T-helper 1 cell treated with Interleukin-12 subunit alpha and Interleukin-12 subunit beta and Interleukin-4 antibody, amounts not matched to agents 30 μg/mL and 1 μg/mL, for 36 hours (primary cell): Measurements from ENCODE around the gene ABCC10.
A peak's percentile ranks its signal among the peaks of the same experiment; 100 is the strongest.
"Not testable (repeated sequence)": the region's sequence is repeated elsewhere in the genome, so short reads cannot be mapped to it uniquely, and the experiment has no call there.

ENCODE experiments used
- H3K27ac Mint-ChIP-seq: one replicate; pipeline ENCODE4 v1.8.0; 2021; ENCODE audit warnings: mild to moderate bottlenecking, mixed read lengths
- H3K27me3 Mint-ChIP-seq: one replicate; pipeline ENCODE4 v1.8.0; 2021; ENCODE audit warnings: low read depth, mixed read lengths
- H3K36me3 Mint-ChIP-seq: one replicate; pipeline ENCODE4 v1.8.0; 2021; ENCODE audit warnings: low read depth, mixed read lengths
- H3K4me1 Mint-ChIP-seq: one replicate; pipeline ENCODE4 v1.8.0; 2021; ENCODE audit warnings: low read depth, mixed read lengths
- H3K4me3 Mint-ChIP-seq: one replicate; pipeline ENCODE4 v1.8.0; 2021; ENCODE audit warnings: mild to moderate bottlenecking, moderate library complexity, mixed read lengths
- H3K9me3 Mint-ChIP-seq: one replicate; pipeline ENCODE4 v1.8.0; 2021; ENCODE audit warnings: mixed read lengths

Gene ABCC10, protein sequence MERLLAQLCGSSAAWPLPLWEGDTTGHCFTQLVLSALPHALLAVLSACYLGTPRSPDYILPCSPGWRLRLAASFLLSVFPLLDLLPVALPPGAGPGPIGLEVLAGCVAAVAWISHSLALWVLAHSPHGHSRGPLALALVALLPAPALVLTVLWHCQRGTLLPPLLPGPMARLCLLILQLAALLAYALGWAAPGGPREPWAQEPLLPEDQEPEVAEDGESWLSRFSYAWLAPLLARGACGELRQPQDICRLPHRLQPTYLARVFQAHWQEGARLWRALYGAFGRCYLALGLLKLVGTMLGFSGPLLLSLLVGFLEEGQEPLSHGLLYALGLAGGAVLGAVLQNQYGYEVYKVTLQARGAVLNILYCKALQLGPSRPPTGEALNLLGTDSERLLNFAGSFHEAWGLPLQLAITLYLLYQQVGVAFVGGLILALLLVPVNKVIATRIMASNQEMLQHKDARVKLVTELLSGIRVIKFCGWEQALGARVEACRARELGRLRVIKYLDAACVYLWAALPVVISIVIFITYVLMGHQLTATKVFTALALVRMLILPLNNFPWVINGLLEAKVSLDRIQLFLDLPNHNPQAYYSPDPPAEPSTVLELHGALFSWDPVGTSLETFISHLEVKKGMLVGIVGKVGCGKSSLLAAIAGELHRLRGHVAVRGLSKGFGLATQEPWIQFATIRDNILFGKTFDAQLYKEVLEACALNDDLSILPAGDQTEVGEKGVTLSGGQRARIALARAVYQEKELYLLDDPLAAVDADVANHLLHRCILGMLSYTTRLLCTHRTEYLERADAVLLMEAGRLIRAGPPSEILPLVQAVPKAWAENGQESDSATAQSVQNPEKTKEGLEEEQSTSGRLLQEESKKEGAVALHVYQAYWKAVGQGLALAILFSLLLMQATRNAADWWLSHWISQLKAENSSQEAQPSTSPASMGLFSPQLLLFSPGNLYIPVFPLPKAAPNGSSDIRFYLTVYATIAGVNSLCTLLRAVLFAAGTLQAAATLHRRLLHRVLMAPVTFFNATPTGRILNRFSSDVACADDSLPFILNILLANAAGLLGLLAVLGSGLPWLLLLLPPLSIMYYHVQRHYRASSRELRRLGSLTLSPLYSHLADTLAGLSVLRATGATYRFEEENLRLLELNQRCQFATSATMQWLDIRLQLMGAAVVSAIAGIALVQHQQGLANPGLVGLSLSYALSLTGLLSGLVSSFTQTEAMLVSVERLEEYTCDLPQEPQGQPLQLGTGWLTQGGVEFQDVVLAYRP (N-terminal part only)

DNA sequence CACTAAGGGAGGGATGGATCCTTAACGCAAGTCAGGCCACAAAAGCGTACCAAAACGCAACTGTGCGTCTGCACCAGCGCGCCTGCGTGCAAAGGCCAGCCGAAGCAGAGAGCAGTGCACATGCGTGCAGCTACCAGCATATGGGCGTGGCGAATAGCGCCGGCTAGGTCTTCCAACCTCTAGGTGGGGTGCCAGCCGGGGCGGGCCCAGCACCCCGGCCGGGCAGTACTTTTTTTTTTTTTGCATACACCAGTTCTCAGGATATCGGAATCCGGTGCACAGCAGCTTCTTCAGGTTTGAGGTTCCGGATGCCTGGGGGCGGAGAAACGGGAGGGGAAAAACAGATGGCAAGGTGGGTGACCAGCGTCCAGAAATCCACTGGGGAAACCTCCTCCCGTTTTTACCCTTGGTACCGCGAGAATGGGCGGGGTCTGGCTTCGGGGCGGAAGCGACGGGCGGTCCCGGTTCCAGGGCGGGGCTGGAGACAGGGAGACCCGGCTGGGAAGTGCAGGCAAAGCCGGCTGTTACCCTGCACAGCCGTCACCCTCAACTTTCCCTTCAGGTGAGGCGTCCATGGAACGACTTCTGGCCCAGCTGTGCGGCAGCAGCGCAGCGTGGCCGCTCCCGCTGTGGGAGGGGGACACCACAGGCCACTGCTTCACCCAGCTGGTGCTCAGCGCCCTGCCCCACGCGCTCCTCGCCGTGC lies at the start of gene ABCC10:
ABCC10 (plus strand) TSS at position 136 of the 706 bp plus-strand sequence; CDS start at position 574, 438 bp downstream.
- Mint-ChIP-seq H3K36me3 (peaks cover 9% of the 10 kb centered on the region), H3K27me3 (no peaks in the 10 kb centered on the region), H3K4me3 (peak within 1 kb of the TSS; percentile 92), H3K9me3 (no peaks in the 10 kb centered on the region), H3K27ac (peak within 1 kb of the TSS; percentile 94), H3K4me1 (peaks cover 18% of the 10 kb centered on the region)

DNA sequence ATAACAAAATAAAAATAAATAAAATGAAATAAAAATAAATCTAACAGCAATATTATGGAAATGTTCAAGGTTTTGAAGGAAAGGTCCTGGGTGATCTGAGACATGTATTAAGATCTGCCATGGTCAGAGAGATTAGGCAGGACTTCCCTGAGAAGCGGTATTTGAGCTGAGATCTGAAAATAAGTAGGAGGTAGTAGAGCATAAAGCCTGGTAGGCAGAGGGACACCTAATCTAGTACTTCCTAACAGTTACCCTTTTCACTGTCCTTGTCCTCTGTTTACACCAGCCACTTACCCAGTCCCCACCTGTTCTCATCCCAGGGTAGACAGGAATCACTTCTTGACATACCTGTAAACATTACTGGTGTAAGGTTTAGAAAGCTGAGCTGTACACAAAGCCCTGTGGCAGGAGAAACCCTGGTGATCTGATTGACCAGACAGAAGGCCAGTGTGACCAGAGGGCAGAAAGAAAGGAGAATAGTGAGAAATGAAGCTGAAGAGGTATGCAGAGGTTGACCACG lies 49.6 kb upstream of the ABCC10 start:
- no peaks in the 10 kb centered on the region for H3K9me3 Mint-ChIP-seq
- H3K4me3 Mint-ChIP-seq = no peak overlapping the region
- peaks cover 2% of the 10 kb centered on the region for H3K36me3 Mint-ChIP-seq
- H3K4me1 Mint-ChIP-seq = peaks cover 22% of the 10 kb centered on the region
- H3K27me3 Mint-ChIP-seq = peaks cover 41% of the 10 kb centered on the region
- no peak overlapping the region for H3K27ac Mint-ChIP-seq

DNA sequence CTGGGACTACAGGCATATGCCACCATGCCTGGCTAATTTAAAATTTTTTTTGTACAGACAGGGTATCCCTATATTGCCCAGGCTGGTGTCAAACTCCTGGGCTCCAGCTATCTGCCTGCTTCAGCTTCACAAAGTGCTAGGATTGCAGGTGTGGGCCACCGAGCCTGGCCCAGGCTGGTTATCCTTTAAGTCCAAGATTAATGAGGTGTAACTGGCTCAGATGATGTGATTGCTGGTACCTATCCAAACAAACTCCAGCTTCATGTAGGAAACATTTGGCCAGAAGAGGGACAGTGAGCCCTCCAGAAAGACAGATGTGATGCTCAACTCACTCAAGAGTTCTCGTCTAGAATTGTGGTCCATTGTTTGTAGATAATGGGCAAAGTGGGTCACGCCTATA lies 48.7 kb upstream of the ABCC10 start:
- H3K9me3 Mint-ChIP-seq = no peaks in the 10 kb centered on the region
- peaks cover 30% of the 10 kb centered on the region for H3K4me1 Mint-ChIP-seq
- no peak overlapping the region for H3K27ac Mint-ChIP-seq
- peaks cover 2% of the 10 kb centered on the region for H3K36me3 Mint-ChIP-seq
- H3K4me3 Mint-ChIP-seq = no peak overlapping the region
- peaks cover 34% of the 10 kb centered on the region for H3K27me3 Mint-ChIP-seq

DNA sequence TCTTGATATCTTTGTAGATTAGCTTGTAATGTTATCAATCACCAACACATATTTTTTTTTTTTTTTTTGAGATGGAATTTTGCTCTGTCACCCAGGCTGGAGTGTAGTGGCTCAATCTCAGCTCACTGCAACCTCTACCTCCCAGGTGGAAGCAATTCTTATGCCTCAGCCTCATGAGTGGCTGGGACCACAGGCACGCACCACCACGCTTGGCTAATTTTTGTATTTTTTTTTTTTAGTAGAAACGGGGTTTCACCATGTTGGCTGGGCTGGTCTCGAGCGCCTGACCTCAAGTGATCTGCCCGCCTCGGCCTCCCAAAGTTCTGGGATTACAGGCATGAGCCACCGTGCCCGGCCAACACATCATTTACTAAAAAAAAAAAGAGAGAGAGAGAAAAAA lies 46.5 kb upstream of the ABCC10 start:
- not testable (repeated sequence) for H3K27ac Mint-ChIP-seq, H3K36me3 Mint-ChIP-seq, H3K4me3 Mint-ChIP-seq, H3K9me3 Mint-ChIP-seq
- H3K27me3 Mint-ChIP-seq = peaks cover 45% of the 10 kb centered on the region
- H3K4me1 Mint-ChIP-seq = peaks cover 44% of the 10 kb centered on the region

DNA sequence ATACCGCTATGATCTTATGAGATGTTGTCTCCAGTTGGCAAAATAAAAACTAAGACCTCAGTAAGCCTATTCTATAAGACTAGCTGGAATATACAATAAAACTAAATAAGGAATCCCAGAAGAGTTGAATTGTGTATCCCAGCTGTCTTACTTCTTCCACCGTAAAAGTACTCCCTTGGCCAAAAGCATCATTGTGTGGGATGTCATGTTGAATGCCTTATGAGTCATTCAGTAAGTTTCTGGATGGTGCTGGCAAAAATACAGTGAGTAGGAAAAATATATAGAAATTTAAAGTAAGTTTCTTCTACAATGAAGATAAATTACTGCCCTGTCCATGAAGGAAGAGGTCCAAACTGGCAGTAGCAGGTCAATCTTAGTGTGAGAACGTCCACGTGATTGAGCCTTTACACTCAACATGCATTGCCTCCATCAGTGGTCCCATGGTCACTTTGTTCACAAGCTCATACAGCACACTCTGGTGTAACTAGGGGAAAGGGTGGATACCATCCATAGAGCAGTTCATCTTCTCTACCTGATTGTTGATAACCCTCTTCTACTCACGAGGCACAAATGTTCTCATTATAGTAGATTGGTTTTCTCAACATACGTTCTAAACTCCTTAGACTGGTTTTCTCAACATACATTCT lies 44.2 kb upstream of the ABCC10 start:
- Mint-ChIP-seq H3K27me3 (peaks cover 57% of the 10 kb centered on the region), H3K36me3 (peaks cover 5% of the 10 kb centered on the region), H3K9me3 (no peaks in the 10 kb centered on the region), H3K4me1 (peaks cover 40% of the 10 kb centered on the region), H3K4me3 (peak overlapping the region; percentile 33), H3K27ac (peak overlapping the region; percentile 93)

DNA sequence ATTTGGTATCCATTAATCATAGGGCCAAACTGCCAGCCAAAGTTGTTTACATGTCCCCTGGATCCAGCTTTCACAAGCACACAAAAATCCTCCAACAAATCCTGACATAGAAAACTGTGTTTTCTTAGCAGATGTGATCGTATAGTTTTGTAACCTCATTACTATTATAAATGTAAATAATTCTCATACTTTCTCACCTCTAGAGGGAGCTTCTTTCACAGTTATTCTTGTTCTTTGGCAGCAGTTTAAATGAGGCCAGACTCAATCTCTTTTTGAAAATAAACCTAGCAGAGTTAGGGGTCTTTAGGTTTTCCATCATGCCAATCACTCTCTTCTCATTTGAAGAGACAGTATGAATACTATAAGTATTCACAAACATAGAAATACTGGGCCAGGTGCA lies 40.8 kb upstream of the ABCC10 start:
- H3K4me1 Mint-ChIP-seq = peaks cover 49% of the 10 kb centered on the region
- H3K27me3 Mint-ChIP-seq = peaks cover 60% of the 10 kb centered on the region
- no peak overlapping the region for H3K27ac Mint-ChIP-seq
- no peak overlapping the region for H3K4me3 Mint-ChIP-seq
- H3K36me3 Mint-ChIP-seq = peaks cover 3% of the 10 kb centered on the region
- no peaks in the 10 kb centered on the region for H3K9me3 Mint-ChIP-seq

DNA sequence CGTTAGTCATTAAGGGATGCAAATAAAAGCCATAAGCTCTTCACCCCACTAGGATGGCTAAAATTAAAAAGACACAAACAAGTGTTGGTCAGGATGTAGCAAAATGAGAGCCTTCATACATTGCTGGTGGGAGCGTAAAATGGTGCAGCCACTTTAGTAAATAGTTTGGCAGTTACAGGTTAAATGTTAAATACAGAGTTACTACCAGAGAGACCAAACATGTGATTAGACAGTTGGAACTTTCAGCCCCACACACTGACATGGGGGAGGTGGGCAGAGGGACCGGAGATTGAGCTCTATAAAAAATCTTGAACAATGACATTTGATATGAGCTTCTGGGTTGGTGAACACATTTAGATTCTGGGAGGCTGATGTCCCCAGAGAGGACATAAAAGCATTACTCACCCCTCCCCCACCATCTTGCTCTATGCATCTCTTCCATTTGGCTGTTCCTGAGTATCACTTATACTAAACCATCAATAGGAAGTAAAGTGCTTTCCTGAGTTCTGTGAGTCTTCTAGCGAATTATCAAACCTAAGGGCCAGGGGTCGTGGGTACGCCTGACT lies 37.5 kb upstream of the ABCC10 start:
- Mint-ChIP-seq H3K4me1 (peaks cover 32% of the 10 kb centered on the region), H3K27ac (no peak overlapping the region), H3K36me3 (no peaks in the 10 kb centered on the region)

DNA sequence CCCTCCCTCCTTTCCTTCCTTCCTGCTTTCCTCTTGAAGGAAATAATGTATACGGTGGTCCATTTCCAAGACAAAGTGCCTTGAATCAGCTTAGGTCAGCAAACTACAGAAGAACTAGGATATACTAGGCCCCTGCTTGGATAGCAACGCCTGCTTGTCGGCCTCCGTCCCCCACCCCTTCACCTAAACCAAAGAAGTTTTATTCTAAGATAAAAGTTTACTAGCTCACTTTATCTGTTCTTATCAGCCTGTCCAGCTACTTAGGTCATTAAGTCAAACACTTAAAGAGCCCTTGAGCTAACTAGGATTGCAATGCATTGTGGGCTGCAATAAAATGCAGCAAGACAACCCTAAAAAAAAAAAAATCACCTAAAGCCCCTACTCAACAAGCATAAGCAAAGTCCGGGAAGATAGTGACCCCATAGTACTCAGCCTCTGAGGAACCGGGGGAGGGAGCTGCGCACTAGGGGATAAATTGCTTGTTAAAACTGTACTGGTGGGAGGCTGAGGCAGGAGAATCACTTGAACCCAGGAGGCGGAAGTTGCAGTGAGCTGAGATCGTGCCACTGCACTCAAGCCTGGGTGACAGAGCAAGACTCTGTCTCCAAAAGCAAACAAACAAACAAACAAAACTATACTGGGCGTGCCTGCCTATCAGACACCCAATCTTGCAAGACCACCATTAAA lies 36.4 kb upstream of the ABCC10 start:
- peaks cover 82% of the 10 kb centered on the region for H3K27me3 Mint-ChIP-seq
- not testable (repeated sequence) for H3K9me3 Mint-ChIP-seq, H3K27ac Mint-ChIP-seq, H3K4me3 Mint-ChIP-seq, H3K36me3 Mint-ChIP-seq
- peaks cover 25% of the 10 kb centered on the region for H3K4me1 Mint-ChIP-seq

More for the DNA sequence above, 37.5 kb upstream of the ABCC10 start:
- Mint-ChIP-seq H3K9me3 (no peaks in the 10 kb centered on the region), H3K4me3 (no peak overlapping the region), H3K27me3 (peaks cover 87% of the 10 kb centered on the region)

DNA sequence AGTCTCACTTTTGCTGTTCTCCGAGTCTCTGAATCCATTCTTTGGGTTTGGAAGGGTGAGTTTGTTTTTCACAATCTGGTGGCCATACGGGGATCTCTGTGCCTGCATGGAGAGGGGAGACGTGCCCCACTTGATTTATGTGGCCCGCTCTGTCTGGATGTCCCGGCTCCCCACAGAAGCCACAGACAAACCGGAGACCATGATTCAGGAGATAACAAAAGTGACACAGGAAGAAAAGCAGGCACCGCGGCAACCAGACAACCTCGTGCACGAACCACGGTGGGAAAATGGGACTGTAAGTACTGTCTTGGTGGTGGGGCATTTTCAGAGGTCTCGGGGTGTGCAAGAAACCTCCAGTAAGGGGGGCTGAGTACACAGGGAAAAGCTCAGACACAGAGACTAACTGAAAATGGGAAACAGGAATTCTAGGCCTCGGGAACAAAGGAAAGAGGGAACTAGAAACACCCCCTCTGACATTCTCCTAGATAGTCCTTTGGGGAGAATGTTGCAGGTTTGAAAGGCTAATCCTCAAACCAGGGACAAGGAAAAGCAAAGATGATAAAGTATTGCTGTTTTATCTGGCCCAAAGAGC lies 35.8 kb upstream of the ABCC10 start:
- Mint-ChIP-seq H3K4me1 (peaks cover 21% of the 10 kb centered on the region), H3K27me3 (peaks cover 75% of the 10 kb centered on the region), H3K27ac (no peak overlapping the region), H3K36me3 (no peaks in the 10 kb centered on the region), H3K9me3 (no peaks in the 10 kb centered on the region), H3K4me3 (no peak overlapping the region)

DNA sequence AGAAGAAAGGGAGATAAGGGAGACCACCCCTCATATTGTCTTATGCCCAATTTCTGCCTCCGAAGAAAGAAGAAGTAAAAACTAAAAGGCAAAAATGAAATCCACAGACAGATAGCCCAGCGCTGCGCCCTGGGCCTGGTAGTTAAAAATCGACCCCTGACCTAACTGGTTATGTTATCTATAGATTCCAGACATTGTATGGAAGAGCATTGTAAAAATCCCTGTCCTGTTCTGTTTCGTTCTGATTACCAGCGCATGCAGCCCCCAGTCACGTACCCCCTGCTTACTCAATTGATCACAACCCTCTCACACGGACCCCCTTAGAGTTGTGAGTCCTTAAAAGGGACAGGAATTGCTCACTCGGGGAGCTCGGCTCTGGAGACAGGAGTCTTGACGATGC lies 34.2 kb upstream of the ABCC10 start:
- not testable (repeated sequence) for H3K4me3 Mint-ChIP-seq, H3K27ac Mint-ChIP-seq, H3K36me3 Mint-ChIP-seq, H3K9me3 Mint-ChIP-seq
- Mint-ChIP-seq H3K4me1 (peaks cover 18% of the 10 kb centered on the region), H3K27me3 (peaks cover 66% of the 10 kb centered on the region)

DNA sequence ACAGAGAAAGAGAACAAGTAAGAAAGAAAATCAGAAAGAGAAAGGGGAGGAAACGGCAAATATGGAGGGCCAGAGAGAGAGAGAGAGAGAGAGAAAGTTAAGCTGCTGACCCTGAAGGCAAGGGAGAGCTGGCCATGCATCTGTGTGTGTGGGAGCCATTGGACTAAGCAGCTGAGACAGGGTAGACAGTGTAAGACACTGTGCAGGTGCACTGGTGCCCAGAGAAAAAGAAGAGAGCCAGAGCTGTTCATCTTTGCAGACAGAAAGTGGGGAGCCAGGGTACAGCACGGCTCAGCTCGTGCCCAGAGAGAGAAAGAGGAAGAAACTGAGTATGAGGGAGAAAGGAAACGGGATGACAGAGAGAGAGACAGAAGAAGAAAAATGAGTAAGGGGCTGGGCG lies 33.7 kb upstream of the ABCC10 start:
- Mint-ChIP-seq H3K27ac (no peak overlapping the region), H3K27me3 (peaks cover 64% of the 10 kb centered on the region), H3K4me1 (peaks cover 18% of the 10 kb centered on the region), H3K36me3 (no peaks in the 10 kb centered on the region), H3K9me3 (no peaks in the 10 kb centered on the region), H3K4me3 (no peak overlapping the region)

DNA sequence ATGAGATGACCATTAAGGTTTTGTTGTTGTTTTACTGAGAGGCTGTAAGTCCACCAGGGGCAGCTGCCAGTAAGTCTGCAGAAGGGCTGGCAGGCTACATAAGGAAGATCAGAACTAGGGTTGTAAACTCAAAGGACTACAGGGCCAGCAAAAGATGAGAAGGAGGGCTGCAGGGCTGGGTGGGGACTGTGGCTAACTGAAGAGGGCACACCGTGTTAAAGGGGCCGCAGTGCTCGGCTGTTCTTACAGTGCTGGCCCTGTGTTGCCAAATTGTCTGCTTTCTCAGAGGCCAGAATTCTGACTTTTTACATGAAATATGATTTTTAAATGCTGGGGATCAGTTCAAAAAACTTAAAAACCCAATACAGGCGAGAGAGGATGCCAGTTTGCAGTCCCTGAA lies 32.4 kb upstream of the ABCC10 start:
- Mint-ChIP-seq H3K27ac (no peak overlapping the region), H3K36me3 (no peaks in the 10 kb centered on the region), H3K4me1 (peaks cover 18% of the 10 kb centered on the region), H3K4me3 (no peak overlapping the region), H3K27me3 (peaks cover 60% of the 10 kb centered on the region), H3K9me3 (no peaks in the 10 kb centered on the region)
